Measurements from ENCODE around the gene ZNF100.
A peak's percentile ranks its signal among the peaks of the same experiment; 100 is the strongest.

GRCh38 chr19:21767065-21767800 lies at the start of gene ZNF100:
- TF ChIP-seq CTCF (IDR thresholded peaks at IDR 0.05 in 4 of 5, conservative IDR thresholded peaks at IDR 0.05 in 1 of 5) = no peak
- TF ChIP-seq POLR2A (IDR thresholded peaks at IDR 0.05) = peak; percentile 33 to 45
